GM12878 (cell line): ENCODE data around the gene ARL9.

Experiments
- POLR2AphosphoS5 ChIP-seq: IDR thresholded peaks from 2 replicates; pipeline ENCODE4 v1.6.1; 2011; ENCODE audit warnings: mild to moderate bottlenecking, low read length, inconsistent platforms
- RCOR1 ChIP-seq: conservative IDR thresholded peaks from 2 replicates; pipeline ENCODE4 v1.6.1; 2012; ENCODE audit warnings: low read depth, low read length, improper control_type of control experiment

DNA sequence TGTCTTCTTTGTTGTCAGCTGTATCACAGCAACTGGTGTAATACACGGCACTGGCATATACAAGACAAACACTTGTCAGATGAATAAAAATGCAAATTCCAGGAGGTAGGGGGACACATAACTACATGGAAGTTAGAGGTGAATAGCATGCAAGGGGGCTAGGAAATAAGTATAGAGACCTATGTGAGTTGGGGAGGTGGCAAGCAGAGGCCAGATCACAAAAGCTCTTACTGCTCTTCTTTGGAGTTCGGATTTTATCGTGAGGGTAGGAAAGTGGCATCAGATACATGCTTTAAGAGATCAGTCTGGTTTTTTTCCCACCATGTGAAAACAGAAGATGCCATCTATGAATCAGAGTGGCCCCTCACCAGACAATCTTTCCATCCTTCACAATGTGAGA is 41.0 kb upstream of the ARL9 start:
- TF ChIP-seq POLR2AphosphoS5 (no peak), RCOR1 (no peak)
